Measurements from ENCODE around the gene VPS39.

The VPS39 gene

GRCh38 chr15:42203891-42204290 lies 4.2 kb downstream of the VPS39 start:
- DNase-seq (ENCODE audit: low spot score): no peak
- TF ChIP-seq CTCF (IDR thresholded peaks at IDR 0.05; ENCODE audit: borderline replicate concordance, control extremely low read depth, extremely low read depth, insufficient read depth, missing control alignments): no peak
- in situ Hi-C loops (cut with MboI; ENCODE audit: low sequenced_read_pairs, unreplicated experiment): no loop called here

- in situ Hi-C loops (cut with MboI; ENCODE audit: low sequenced_read_pairs, unreplicated experiment): no loop called here
- DNase-seq (ENCODE audit: low spot score): no peak
- no peak for TF ChIP-seq CTCF (IDR thresholded peaks at IDR 0.05; ENCODE audit: borderline replicate concordance, control extremely low read depth, extremely low read depth, insufficient read depth, missing control alignments)
Observed at GRCh38 chr15:42202653-42203052, 5.5 kb downstream of the VPS39 start.

- DNase-seq (ENCODE audit: low spot score): no peak
- in situ Hi-C loops (cut with MboI; ENCODE audit: low sequenced_read_pairs, unreplicated experiment): no loop called here
- TF ChIP-seq CTCF (IDR thresholded peaks at IDR 0.05; ENCODE audit: borderline replicate concordance, control extremely low read depth, extremely low read depth, insufficient read depth, missing control alignments): no peak
Observed at GRCh38 chr15:42201801-42202200, 6.3 kb downstream of the VPS39 start.

- in situ Hi-C loops (cut with MboI; ENCODE audit: low sequenced_read_pairs, unreplicated experiment): no loop called here
- DNase-seq (ENCODE audit: low spot score): no peak
- TF ChIP-seq CTCF (IDR thresholded peaks at IDR 0.05; ENCODE audit: borderline replicate concordance, control extremely low read depth, extremely low read depth, insufficient read depth, missing control alignments): no peak
Observed at GRCh38 chr15:42199126-42199525, 9.0 kb downstream of the VPS39 start.

- DNase-seq (ENCODE audit: low spot score): no peak
- TF ChIP-seq CTCF (IDR thresholded peaks at IDR 0.05; ENCODE audit: borderline replicate concordance, control extremely low read depth, extremely low read depth, insufficient read depth, missing control alignments): no peak
- in situ Hi-C loops (cut with MboI; ENCODE audit: low sequenced_read_pairs, unreplicated experiment): no loop called here
Observed at GRCh38 chr15:42198516-42198915, 9.6 kb downstream of the VPS39 start.

- no peak for TF ChIP-seq CTCF (IDR thresholded peaks at IDR 0.05; ENCODE audit: borderline replicate concordance, control extremely low read depth, extremely low read depth, insufficient read depth, missing control alignments)
- no peak for DNase-seq (ENCODE audit: low spot score)
- in situ Hi-C loops (cut with MboI; ENCODE audit: low sequenced_read_pairs, unreplicated experiment): no loop called here
Observed at GRCh38 chr15:42194513-42194912, 13.6 kb downstream of the VPS39 start.

- no peak for DNase-seq (ENCODE audit: low spot score)
- in situ Hi-C loops (cut with MboI; ENCODE audit: low sequenced_read_pairs, unreplicated experiment): no loop called here
- TF ChIP-seq CTCF (IDR thresholded peaks at IDR 0.05; ENCODE audit: borderline replicate concordance, control extremely low read depth, extremely low read depth, insufficient read depth, missing control alignments): no peak
Observed at GRCh38 chr15:42193383-42193782, 14.7 kb downstream of the VPS39 start.
